Activated T-helper 1 cell treated with Interleukin-2 at 50 U/mL for 16 hours (primary cell): Measurements from ENCODE around the gene NMD3.

Source experiments
- DNase-seq: peaks from one replicate; pipeline ENCODE4 v3.0.0-alpha.2; 2020; ENCODE audit warnings: low read depth

NMD3 gene

DNA sequence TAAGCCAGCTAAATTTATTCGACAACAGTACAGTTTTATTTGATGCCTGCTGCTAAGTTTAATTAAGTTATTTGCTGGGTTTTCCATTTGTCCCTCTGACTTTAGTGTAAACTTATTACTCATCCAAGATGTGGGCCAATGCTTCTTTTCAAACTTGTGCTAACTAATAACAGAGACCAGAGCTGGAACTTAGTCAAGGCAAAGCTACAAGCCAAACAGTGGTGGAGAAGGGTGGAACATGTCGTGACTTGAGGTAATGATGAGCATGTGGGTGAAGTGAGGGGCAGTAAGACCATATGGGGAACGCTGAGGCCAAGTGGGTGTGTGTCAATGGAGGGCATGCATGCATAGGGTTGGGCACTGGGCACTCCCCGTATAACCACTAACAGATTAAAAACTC lies 63.9 kb downstream of the NMD3 start:
- no peak for DNase-seq

- no peak for DNase-seq
Measured at GRCh38 chr3:161289174-161289573, 68.1 kb downstream of the NMD3 start.

- DNase-seq, result no peak
Measured at GRCh38 chr3:161291191-161291901, 70.2 kb downstream of the NMD3 start.

- DNase-seq, result no peak
Measured at GRCh38 chr3:161293381-161293780, 72.3 kb downstream of the NMD3 start.

DNA sequence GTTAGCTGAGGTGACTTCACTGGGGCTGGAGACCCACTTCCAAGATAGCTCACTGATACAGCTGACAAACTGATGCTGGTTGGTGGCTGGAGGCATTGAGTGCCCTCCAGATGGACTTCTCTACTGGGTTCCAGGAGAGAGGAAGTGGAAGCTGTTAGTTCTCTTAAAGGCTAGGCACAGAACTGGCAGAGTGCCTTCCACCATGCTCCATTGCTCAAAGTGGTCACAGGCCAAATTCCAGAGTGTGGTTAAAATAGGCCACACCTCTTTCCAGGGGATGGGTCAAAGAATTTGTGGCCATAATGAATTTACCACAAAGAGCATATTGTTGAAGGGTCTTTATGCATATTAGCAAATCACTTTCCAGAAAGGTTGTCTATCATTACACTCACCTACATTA lies 74.2 kb downstream of the NMD3 start:
- no peak for DNase-seq

- no peak for DNase-seq
Measured at GRCh38 chr3:161296814-161297213, 75.7 kb downstream of the NMD3 start.
